HCT116 (cell line): ENCODE measurements around the gene ZNF80. TPM values are rescaled to one million over a fixed set of nuclear protein-coding genes. Genes with fewer than 3 reads are reported as not detected.

ENCODE experiments used
- ATAC-seq: fragments of 200-7000 bp; cut with Tn5 transposase; 2 replicates; pipeline ENCODE4 v1.9.1; 2020; ENCODE audit warnings: mild to moderate bottlenecking, moderate library complexity
- BruUV-seq: library from RNA; stranded (reverse); fragments of 400-500 nt; replicated peaks from 2 replicates; lab custom pipeline; 2021; lab: Mats Ljungman, UMichigan
- CTCF ChIA-PET: fragments of 300-600 bp; sonication (Branson Sonifier 250); formaldehyde crosslinking; loops from one replicate; lab custom pipeline; 2021; ENCODE audit warnings: antibody characterized with exemption; lab: Charles Lee
- POLR2A ChIA-PET: fragments of 300-600, 350-600 bp; sonication (Branson Sonifier 250); formaldehyde crosslinking; loops from one replicate; lab custom pipeline; 2021; ENCODE audit warnings: antibody characterized with exemption; lab: Charles Lee
- RAD21 ChIA-PET, 2 experiments: fragments of 300-600 bp; sonication (Branson Sonifier 250); formaldehyde crosslinking; loops; one replicate each; lab custom pipeline; 2023; ENCODE audit warnings: low total read pairs in 2 of 2; ENCODE audit not compliant: uncharacterized antibody in 2 of 2, unreplicated experiment in 2 of 2, low non-redundant PET in 1 of 2; lab: Charles Lee
- DNase-seq: peaks from one replicate; pipeline ENCODE4 v3.0.0-alpha.2; 2010; ENCODE audit warnings: low read depth, low spot score
- H2AFZ ChIP-seq: fragments of 200-600 bp; shearing (Covaris generic), sonication (generic); 2 replicates; pipeline ENCODE4 v1.6.1; 2017; ENCODE audit warnings: low read depth, mixed run types, mixed read lengths, antibody characterized with exemption, low read length; ENCODE audit not compliant: poor library complexity, severe bottlenecking
- H3K27ac ChIP-seq: 2 replicates; pipeline ENCODE4 v1.5.1; 2012; ENCODE audit warnings: low read depth, low read length
- H3K27me3 ChIP-seq: fragments of 200-600 bp; sonication (generic); 2 replicates; pipeline ENCODE4 v1.6.1; 2016; ENCODE audit warnings: mixed run types, low read length, mixed read lengths; ENCODE audit not compliant: insufficient read depth
- H3K36me3 ChIP-seq, 2 experiments: fragments of 200-500 bp in 1 of 2; fragments of 200-600 bp in 1 of 2; sonication (Bioruptor generic) in 1 of 2; sonication (generic) in 1 of 2; 2 replicates each; pipeline versions ENCODE4 v1.5.1 to v1.6.1; 2014 to 2016; ENCODE audit warnings: low read length in 2 of 2, inconsistent platforms in 1 of 2, mixed read lengths in 1 of 2, mixed run types in 1 of 2; ENCODE audit not compliant: insufficient read depth in 2 of 2, control insufficient read depth in 1 of 2
- H3K4me1 ChIP-seq, 2 experiments: fragments of 200-600 bp in 1 of 2; sonication (generic) in 1 of 2; 2 replicates each; pipeline versions ENCODE4 v1.5.1 to v1.6.1; 2012 to 2017; ENCODE audit warnings: low read length in 2 of 2, inconsistent platforms in 1 of 2, mild to moderate bottlenecking in 1 of 2, mixed read lengths in 1 of 2, mixed run types in 1 of 2, moderate library complexity in 1 of 2; ENCODE audit not compliant: insufficient read depth in 2 of 2, control insufficient read depth in 1 of 2
- H3K4me2 ChIP-seq: fragments of 200-600 bp; sonication (generic); 2 replicates; pipeline ENCODE4 v1.6.1; 2017; ENCODE audit warnings: mixed run types, low read length, mixed read lengths
- H3K4me3 ChIP-seq, 2 experiments: fragments of 200-600 bp in 1 of 2; sonication (generic) in 1 of 2; replicated peaks in 1 of 2; 2 replicates each; pipeline ENCODE4 v1.5.1; 2011 to 2016; ENCODE audit warnings: low read length in 2 of 2, control low read depth in 1 of 2, low read depth in 1 of 2, mild to moderate bottlenecking in 1 of 2, mixed read lengths in 1 of 2, mixed run types in 1 of 2
- H3K79me2 ChIP-seq: fragments of 200-600 bp; sonication (generic); 2 replicates; pipeline ENCODE4 v1.6.1; 2017; ENCODE audit warnings: mild to moderate bottlenecking, mixed run types, low read length, moderate library complexity, mixed read lengths; ENCODE audit not compliant: insufficient read depth
- H3K9ac ChIP-seq: fragments of 200-600 bp; sonication (generic); 2 replicates; pipeline ENCODE4 v1.6.1; 2016; ENCODE audit warnings: low read length, mixed read lengths
- H3K9me2 ChIP-seq: fragments of 200-600 bp; sonication (generic), shearing (Covaris generic); 2 replicates; pipeline ENCODE4 v1.6.1; 2017; ENCODE audit warnings: mixed run types, mild to moderate bottlenecking, moderate library complexity; ENCODE audit not compliant: insufficient read depth
- H3K9me3 ChIP-seq, 2 experiments: fragments of 200-500 bp in 1 of 2; fragments of 200-600 bp in 1 of 2; sonication (Bioruptor generic) in 1 of 2; sonication (generic) in 1 of 2; 2 replicates each; pipeline ENCODE4 v1.6.1; 2014 to 2017; ENCODE audit warnings: low read length in 2 of 2, mixed read lengths in 2 of 2, inconsistent platforms in 1 of 2, low read depth in 1 of 2, mild to moderate bottlenecking in 1 of 2, mixed run types in 1 of 2, moderate library complexity in 1 of 2; ENCODE audit not compliant: control insufficient read depth in 1 of 2, insufficient read depth in 1 of 2
- H4K20me1 ChIP-seq: fragments of 200-600 bp; sonication (generic), shearing (Covaris generic); 2 replicates; pipeline ENCODE4 v1.6.1; 2017; ENCODE audit warnings: mixed run types, mild to moderate bottlenecking, moderate library complexity; ENCODE audit not compliant: insufficient read depth
- EZH2phosphoT487 ChIP-seq: fragments of 200-600 bp; IDR thresholded peaks from 2 replicates; pipeline ENCODE4 v1.6.1; 2018; ENCODE audit warnings: antibody characterized with exemption, borderline replicate concordance
- MAX ChIP-seq: IDR thresholded peaks from 2 replicates; pipeline ENCODE4 v1.6.1; 2012
- POLR2A ChIP-seq: IDR thresholded peaks from 2 replicates; pipeline ENCODE4 v1.7.0; 2011; ENCODE audit warnings: borderline replicate concordance; ENCODE audit not compliant: insufficient read depth, insufficient read length; ENCODE audit errors: extremely low read depth
- POLR2AphosphoS5 ChIP-seq: IDR thresholded peaks from 2 replicates; pipeline ENCODE4 v1.6.1; 2011; ENCODE audit warnings: mild to moderate bottlenecking, low read depth, low read length, moderate library complexity
- SIN3A ChIP-seq: IDR thresholded peaks from 2 replicates; pipeline ENCODE4 v1.6.1; 2012; ENCODE audit warnings: low read depth
- SRF ChIP-seq: IDR thresholded peaks from 2 replicates; pipeline ENCODE4 v1.6.1; 2012; ENCODE audit warnings: low read depth
- TCF7L2 ChIP-seq: IDR thresholded peaks from 2 replicates; pipeline ENCODE4 v1.7.0; 2011; ENCODE audit warnings: borderline replicate concordance, inconsistent platforms; ENCODE audit not compliant: insufficient read depth, insufficient read length; ENCODE audit errors: extremely low read depth
- ZBTB33 ChIP-seq: IDR thresholded peaks from 2 replicates; pipeline ENCODE4 v1.6.1; 2011; ENCODE audit warnings: mild to moderate bottlenecking, low read length, moderate library complexity; ENCODE audit not compliant: insufficient replicate concordance; ENCODE audit errors: extremely low read depth
- intact Hi-C: fragments of 100-400 bp; cut with micrococcal nuclease; formaldehyde crosslinking; loops from 2 replicates; pipeline ENCODE4 v1.10.0; 2022
- total RNA-seq: library from RNA; stranded (reverse); gene quantifications from one replicate; pipeline ENCODE4 v1.2.1, GENCODE V29; 2021; ENCODE audit not compliant: unreplicated experiment

ZNF80 gene
- total RNA-seq, 1 experiment from 2014 or later = 0.12 TPM

GRCh38 chr3:114221881-114222264 lies 15.5 kb downstream of the ZNF80 start:
- TF ChIP-seq POLR2A (no peak), POLR2AphosphoS5 (no peak), SIN3A (no peak), MAX (no peak), SRF (no peak), TCF7L2 (no peak), ZBTB33 (no peak), EZH2phosphoT487 (no peak)
- ATAC-seq (no peak), DNase-seq (no peak)
- no peak overlapping the region for H3K9ac ChIP-seq
- no peaks in the 10 kb centered on the region for H3K79me2 ChIP-seq
- no peaks in the 10 kb centered on the region; the same call in 1 of the 2 replicates for H3K9me2 ChIP-seq
- no peak overlapping the region for H3K27ac ChIP-seq
- ChIA-PET POLR2A (no interaction called here), CTCF (no interaction called here), RAD21 (no interaction called here)
- intact Hi-C loops = no loop called here
- H2AFZ ChIP-seq = no peak overlapping the region
- no peaks in the 10 kb centered on the region for H4K20me1 ChIP-seq
- no peak overlapping the region for H3K4me3 ChIP-seq
- peaks cover 9% of the 10 kb centered on the region; the same call in 1 of the 2 replicates for H3K27me3 ChIP-seq
- H3K36me3 ChIP-seq = no peaks in the 10 kb centered on the region
- no peaks in the 10 kb centered on the region for H3K4me1 ChIP-seq
- no peak overlapping the region for H3K4me2 ChIP-seq
- peaks cover 0 to 17% of the 10 kb centered on the region in 2 experiments; a peak in 1 of 4 replicates for H3K9me3 ChIP-seq
- no TSS peak for BruUV-seq
